DLD1 (cell line): ENCODE data around the gene FGA.

Source experiments
- in situ Hi-C: cut with HindIII; loops from 2 replicates; pipeline ENCODE4 v1.10.0; 2017; ENCODE audit warnings: low sequenced_read_pairs

Gene FGA

GRCh38 chr4:154583677-154584076 lies 6.9 kb downstream of the FGA start:
- in situ Hi-C loops, result no loop called here

DNA sequence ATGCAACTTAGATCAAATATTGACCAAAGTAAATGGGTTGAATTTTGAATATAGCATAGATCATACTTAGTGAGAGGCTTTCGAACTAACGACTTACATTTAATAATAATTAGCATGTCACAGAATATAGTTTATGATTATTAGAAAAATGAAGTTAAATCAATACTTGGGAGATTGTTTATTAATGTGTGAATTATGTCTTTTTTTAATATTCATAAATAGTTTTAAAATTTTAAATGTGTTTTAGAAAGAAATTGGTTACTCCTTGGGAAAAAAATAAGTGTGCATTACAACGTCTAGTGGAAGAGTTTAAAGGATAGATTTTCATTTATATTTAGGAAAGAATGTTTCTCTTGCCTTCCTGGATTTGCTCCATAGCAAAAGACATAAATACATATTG lies 7.3 kb downstream of the FGA start:
- in situ Hi-C loops, result no loop called here

GRCh38 chr4:154582723-154583122 lies 7.8 kb downstream of the FGA start:
- in situ Hi-C loops, result no loop called here

DNA sequence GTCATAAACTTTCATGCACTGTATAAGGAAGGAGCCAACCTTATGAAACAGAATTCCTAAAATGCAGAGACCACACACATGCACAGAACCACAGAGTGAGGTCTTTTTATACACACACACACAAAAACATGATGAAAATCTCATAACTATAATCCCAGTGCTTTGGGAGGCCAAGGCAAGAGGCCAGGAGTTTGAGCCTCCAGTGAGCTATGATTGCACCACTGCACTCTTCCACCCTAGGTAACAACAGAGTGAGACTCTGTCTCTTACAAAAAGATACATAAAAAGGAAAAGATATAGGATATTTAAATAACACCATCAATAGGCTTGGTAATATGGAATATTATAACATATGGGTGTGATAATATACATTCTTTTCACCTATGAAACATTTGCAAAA lies 10.6 kb downstream of the FGA start:
- in situ Hi-C loops, result no loop called here

DNA sequence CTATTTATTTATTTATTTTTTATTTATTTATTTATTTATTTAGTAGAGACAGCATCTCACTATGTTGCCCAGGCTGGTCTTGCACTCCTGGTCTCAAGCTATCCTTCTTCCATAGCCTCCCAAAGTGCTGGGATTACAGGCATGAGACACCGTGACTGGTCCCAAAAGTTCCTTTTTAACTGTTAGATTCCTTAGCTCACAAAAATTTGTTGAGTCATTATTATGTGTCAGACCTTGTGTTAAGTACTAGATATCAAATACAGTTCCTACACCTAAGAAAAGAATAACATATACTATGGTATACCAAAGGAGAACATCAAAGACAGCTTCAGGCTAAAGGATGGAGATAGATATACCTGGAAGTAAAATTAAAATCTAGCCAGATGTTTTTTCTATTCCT lies 11.6 kb downstream of the FGA start:
- in situ Hi-C loops, result no loop called here

GRCh38 chr4:154577324-154577723 lies 13.2 kb downstream of the FGA start:
- in situ Hi-C loops, result no loop called here

- in situ Hi-C loops, result no loop called here
These were observed 16.2 kb downstream of the FGA start for GRCh38 chr4:154574311-154574710.

- in situ Hi-C loops, result no loop called here
These were observed 17.2 kb downstream of the FGA start for GRCh38 chr4:154573190-154573870.

DNA sequence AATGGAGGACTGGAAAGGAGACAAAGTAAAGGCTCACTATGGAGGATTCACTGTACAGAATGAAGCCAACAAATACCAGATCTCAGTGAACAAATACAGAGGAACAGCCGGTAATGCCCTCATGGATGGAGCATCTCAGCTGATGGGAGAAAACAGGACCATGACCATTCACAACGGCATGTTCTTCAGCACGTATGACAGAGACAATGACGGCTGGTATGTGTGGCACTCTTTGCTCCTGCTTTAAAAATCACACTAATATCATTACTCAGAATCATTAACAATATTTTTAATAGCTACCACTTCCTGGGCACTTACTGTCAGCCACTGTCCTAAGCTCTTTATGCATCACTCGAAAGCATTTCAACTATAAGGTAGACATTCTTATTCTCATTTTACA lies 21.0 kb downstream of the FGA start:
- in situ Hi-C loops, result no loop called here

GRCh38 chr4:154569028-154569427 lies 21.5 kb downstream of the FGA start:
- in situ Hi-C loops, result no loop called here

- in situ Hi-C loops, result no loop called here
These were observed 23.8 kb downstream of the FGA start for GRCh38 chr4:154566639-154567204.

DNA sequence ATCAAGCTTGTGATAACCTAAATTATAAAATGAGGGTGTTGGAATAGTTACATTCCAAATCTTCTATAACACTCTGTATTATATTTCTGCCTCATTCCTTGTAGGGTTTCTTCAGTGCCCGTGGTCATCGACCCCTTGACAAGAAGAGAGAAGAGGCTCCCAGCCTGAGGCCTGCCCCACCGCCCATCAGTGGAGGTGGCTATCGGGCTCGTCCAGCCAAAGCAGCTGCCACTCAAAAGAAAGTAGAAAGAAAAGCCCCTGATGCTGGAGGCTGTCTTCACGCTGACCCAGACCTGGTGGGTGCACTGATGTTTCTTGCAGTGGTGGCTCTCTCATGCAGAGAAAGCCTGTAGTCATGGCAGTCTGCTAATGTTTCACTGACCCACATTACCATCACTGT lies 24.8 kb downstream of the FGA start:
- in situ Hi-C loops, result no loop called here

- in situ Hi-C loops, result no loop called here
These were observed 26.2 kb downstream of the FGA start for GRCh38 chr4:154564311-154564710.

GRCh38 chr4:154562697-154563254 lies 27.8 kb downstream of the FGA start, which contains the start of gene FGB:
Gene FGB (plus strand): TSS chr4:154563011. CDS start chr4:154563019, 8 bp downstream.
- in situ Hi-C loops, result no loop called here

GRCh38 chr4:154560824-154561231 lies 29.7 kb downstream of the FGA start:
- in situ Hi-C loops, result no loop called here

DNA sequence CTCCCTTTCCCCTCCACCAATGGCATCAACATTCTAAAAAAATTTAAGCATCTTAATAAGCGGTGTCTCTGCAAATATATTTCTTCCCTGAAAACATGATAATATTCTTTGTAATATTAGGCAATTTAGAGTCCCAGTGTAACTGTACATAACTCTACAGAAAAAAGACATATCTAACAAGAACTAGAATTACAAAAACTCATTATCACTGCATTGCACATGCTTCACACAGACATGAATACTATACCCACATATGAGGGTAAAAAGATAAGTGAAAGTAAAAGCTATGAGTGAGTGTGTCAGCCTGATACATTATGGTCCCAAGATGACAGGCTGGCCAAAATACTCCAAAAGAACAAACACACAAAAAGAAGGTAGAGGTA lies 30.1 kb downstream of the FGA start:
- in situ Hi-C loops, result no loop called here

DNA sequence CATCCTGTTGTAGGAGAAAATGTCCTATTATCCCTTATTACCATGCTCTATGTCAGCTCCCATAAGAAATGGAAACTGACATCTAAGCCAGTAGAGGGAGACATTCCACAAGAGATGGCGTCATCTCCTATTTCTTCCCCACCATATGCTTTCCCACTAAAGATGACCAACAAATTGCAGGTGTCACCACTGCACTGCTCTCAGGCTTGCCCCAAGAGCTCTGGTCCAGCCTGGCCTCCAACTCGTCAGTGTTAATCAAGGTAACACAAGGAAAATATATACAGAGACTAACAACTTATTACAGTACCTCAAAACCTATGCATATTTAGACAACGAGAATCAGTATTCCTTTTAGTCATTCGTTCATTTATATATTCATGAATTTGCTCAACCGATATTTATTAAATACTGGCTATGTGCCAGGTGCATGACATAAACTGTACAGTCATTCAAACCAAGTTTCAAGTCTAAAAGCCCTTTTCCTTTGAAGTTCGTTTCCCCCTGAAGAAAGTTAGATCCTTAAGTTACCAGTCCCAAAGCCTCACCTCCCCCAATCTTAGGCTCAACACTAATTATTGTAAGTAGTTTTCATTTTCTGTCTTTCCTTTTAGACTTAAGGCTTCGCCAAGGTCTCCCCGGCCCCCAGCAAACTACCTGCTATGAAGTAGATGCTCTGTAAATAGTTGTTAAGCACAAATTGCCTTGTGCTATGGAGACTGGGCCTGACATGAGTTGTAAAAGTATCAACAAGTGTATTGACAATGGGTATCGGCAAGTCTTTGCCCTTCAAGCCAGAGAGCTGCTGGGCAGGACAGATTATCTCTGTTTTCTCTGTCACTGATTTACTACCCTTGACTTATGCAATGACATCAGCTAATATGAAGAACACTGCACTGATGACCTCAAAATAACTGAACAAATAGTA lies 30.8 kb downstream of the FGA start:
- in situ Hi-C loops, result loop anchor here (10.0 kb wide), 1 partner anchor 55 kb away; the partner anchor contains the start of gene FGG

- in situ Hi-C loops, result loop anchor here (10.0 kb wide), 1 partner anchor 56 kb away; the partner anchor contains the start of gene FGG
These were observed 31.4 kb downstream of the FGA start for GRCh38 chr4:154559141-154559493.

- in situ Hi-C loops, result loop anchor here (10.0 kb wide), 1 partner anchor 63 kb away; the partner anchor contains the start of gene FGG
These were observed 38.5 kb downstream of the FGA start for GRCh38 chr4:154551872-154552686.
